Smooth muscle cell (in vitro differentiated cells): ENCODE measurements around the gene CCDC27. TPM values are rescaled to one million over a fixed set of nuclear protein-coding genes. Genes with fewer than 3 reads are reported as not detected.

Experiments used
- DNase-seq: peaks from one replicate; lab custom pipeline; 2025; ENCODE audit not compliant: unreplicated experiment; lab: John Stamatoyannopoulos, UW
- H2AFZ ChIP-seq: fragments of 200-600 bp; sonication (generic); 2 replicates; pipeline ENCODE4 v1.6.0; 2016; ENCODE audit warnings: antibody characterized with exemption, low read depth, mild to moderate bottlenecking
- H3F3A ChIP-seq: fragments of 200-600 bp; sonication (generic); 2 replicates; pipeline ENCODE4 v1.6.0; 2017; ENCODE audit warnings: antibody characterized with exemption, low read depth
- H3K27ac ChIP-seq: fragments of 200-600 bp; sonication (generic); 2 replicates; pipeline ENCODE4 v1.5.1; 2016; ENCODE audit warnings: low read depth, mild to moderate bottlenecking
- H3K27me3 ChIP-seq: fragments of 200-600 bp; sonication (generic); 2 replicates; pipeline ENCODE4 v1.6.1; 2016; ENCODE audit warnings: low read depth, mild to moderate bottlenecking
- H3K36me3 ChIP-seq: fragments of 200-600 bp; sonication (generic); 2 replicates; pipeline ENCODE4 v1.5.1; 2016; ENCODE audit warnings: low read depth
- H3K4me1 ChIP-seq: fragments of 200-600 bp; sonication (generic); 2 replicates; pipeline ENCODE4 v1.5.1; 2016; ENCODE audit warnings: low read depth
- H3K4me2 ChIP-seq: fragments of 200-600 bp; sonication (generic); 2 replicates; pipeline ENCODE4 v1.6.0; 2016; ENCODE audit warnings: mild to moderate bottlenecking
- H3K4me3 ChIP-seq: fragments of 200-600 bp; sonication (generic); 2 replicates; pipeline ENCODE4 v1.5.1; 2016; ENCODE audit warnings: mild to moderate bottlenecking
- H3K79me2 ChIP-seq: fragments of 200-600 bp; sonication (generic); 2 replicates; pipeline ENCODE4 v1.6.0; 2016; ENCODE audit warnings: low read depth, mild to moderate bottlenecking
- H3K9ac ChIP-seq: fragments of 200-600 bp; sonication (generic); 2 replicates; pipeline ENCODE4 v1.6.0; 2016; ENCODE audit warnings: low read depth
- H3K9me3 ChIP-seq: fragments of 200-600 bp; sonication (generic); replicated peaks from 2 replicates; pipeline ENCODE4 v1.5.1; 2016; ENCODE audit warnings: low read depth
- H4K20me1 ChIP-seq: fragments of 200-600 bp; sonication (generic); 2 replicates; pipeline ENCODE4 v1.6.0; 2016; ENCODE audit warnings: low read depth
- WGBS: methylation state at CpG from one replicate; pipeline ENCODE4 v1.1.7; 2016; ENCODE audit warnings: low lambda C conversion rate; 5-methylcytosine and 5-hydroxymethylcytosine counted together
- polyA plus RNA-seq: library from polyadenylated mRNA; unstranded; fragments of >200 nt; fragmentation: Nextera tagmentation; extraction: Ambion mirVana; gene quantifications from 2 replicates; pipeline ENCODE4 v1.2.1, GENCODE V29; 2016
- total RNA-seq: library from RNA; depleted of rRNA; stranded (reverse); fragments of >200 nt; gene quantifications from 2 replicates; pipeline ENCODE4 v1.2.3, GENCODE V29; 2014
- TF ChIP-seq, protein P1 (sequence below): fragments of 200-600 bp; sonication (generic); IDR thresholded peaks from 2 replicates; pipeline ENCODE4 v1.5.1; 2017; ENCODE audit warnings: borderline replicate concordance, mild to moderate bottlenecking, antibody characterized with exemption; ENCODE audit not compliant: insufficient read depth, poor library complexity, severe bottlenecking

CCDC27 gene
- total and polyA plus RNA-seq, 2 experiments from 2014 or later, result not detected

DNA sequence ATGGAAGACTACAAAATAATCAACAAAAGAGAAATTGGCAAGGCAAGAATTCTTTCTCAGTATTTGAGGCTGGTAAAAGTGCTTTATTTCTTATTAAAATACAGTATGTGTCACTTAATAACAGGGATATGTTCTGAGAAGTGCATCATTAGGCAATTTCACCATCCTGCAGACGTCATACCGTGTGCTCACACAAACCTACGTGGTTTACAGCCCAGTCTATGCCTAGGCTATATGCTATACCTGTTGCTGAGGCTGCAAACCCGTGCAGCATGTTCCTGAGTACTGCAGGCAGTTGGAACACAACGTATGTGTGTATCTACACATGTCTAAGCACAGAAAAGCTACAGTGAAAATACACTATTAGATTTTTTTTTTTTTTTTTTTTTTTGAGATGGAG lies 2.7 kb upstream of the CCDC27 start:
- H3K9me3 ChIP-seq, result no peaks in the 10 kb centered on the region
- 73% methylated on average over 5 of the region's 5 CpGs for WGBS

DNA sequence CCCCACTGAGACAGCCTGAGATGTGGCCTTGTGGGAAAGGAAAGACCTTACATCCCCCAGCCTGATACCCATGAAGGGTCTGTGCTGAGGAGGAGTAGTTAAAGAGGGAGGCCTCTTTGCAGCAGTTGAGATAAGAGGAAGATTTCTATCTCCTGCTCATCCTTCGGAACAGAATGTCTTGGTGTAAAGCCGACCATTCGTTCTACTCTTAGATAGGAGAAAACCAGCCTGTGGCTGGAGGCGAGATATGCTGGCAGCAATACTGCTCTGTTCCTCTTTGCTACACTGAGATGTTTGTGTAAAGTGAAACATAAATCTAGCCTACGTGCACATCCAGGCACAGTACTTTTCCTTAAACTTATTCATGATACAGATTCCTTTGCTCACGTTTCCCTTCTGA lies 1.5 kb upstream of the CCDC27 start:
- H3K79me2 ChIP-seq, result no peaks in the 10 kb centered on the region
- peaks cover 4% of the 10 kb centered on the region for H4K20me1 ChIP-seq
- TF ChIP-seq, protein P1, sequence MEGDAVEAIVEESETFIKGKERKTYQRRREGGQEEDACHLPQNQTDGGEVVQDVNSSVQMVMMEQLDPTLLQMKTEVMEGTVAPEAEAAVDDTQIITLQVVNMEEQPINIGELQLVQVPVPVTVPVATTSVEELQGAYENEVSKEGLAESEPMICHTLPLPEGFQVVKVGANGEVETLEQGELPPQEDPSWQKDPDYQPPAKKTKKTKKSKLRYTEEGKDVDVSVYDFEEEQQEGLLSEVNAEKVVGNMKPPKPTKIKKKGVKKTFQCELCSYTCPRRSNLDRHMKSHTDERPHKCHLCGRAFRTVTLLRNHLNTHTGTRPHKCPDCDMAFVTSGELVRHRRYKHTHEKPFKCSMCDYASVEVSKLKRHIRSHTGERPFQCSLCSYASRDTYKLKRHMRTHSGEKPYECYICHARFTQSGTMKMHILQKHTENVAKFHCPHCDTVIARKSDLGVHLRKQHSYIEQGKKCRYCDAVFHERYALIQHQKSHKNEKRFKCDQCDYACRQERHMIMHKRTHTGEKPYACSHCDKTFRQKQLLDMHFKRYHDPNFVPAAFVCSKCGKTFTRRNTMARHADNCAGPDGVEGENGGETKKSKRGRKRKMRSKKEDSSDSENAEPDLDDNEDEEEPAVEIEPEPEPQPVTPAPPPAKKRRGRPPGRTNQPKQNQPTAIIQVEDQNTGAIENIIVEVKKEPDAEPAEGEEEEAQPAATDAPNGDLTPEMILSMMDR, result no peak
- DNase-seq, result no peak
- no peaks in the 10 kb centered on the region for H3K9me3 ChIP-seq
- 44% methylated on average over 6 of the region's 6 CpGs for WGBS
- no peaks in the 10 kb centered on the region for H3K36me3 ChIP-seq
- peaks cover 11% of the 10 kb centered on the region for H3K4me1 ChIP-seq
- no peak overlapping the region for H3K9ac ChIP-seq
- H2AFZ ChIP-seq, result no peak overlapping the region
- H3K4me2 ChIP-seq, result no peak overlapping the region
- H3F3A ChIP-seq, result no peaks in the 10 kb centered on the region
- H3K27ac ChIP-seq, result no peak overlapping the region
- peaks cover 5% of the 10 kb centered on the region for H3K27me3 ChIP-seq
- no peak overlapping the region for H3K4me3 ChIP-seq

More for the DNA sequence above, 2.7 kb upstream of the CCDC27 start:
- no peak overlapping the region for H3K27ac ChIP-seq
- no peak overlapping the region for H3K9ac ChIP-seq
- peaks cover 5% of the 10 kb centered on the region for H3K27me3 ChIP-seq
- no peak overlapping the region for H3K4me2 ChIP-seq
- H2AFZ ChIP-seq, result no peak overlapping the region
- no peaks in the 10 kb centered on the region for H3F3A ChIP-seq
- H3K4me1 ChIP-seq, result peaks cover 14% of the 10 kb centered on the region
- no peak for DNase-seq
- TF ChIP-seq, protein P1, result no peak
- no peak overlapping the region for H3K4me3 ChIP-seq
- H3K36me3 ChIP-seq, result no peaks in the 10 kb centered on the region
- H3K79me2 ChIP-seq, result no peaks in the 10 kb centered on the region
- peaks cover 17% of the 10 kb centered on the region for H4K20me1 ChIP-seq

DNA sequence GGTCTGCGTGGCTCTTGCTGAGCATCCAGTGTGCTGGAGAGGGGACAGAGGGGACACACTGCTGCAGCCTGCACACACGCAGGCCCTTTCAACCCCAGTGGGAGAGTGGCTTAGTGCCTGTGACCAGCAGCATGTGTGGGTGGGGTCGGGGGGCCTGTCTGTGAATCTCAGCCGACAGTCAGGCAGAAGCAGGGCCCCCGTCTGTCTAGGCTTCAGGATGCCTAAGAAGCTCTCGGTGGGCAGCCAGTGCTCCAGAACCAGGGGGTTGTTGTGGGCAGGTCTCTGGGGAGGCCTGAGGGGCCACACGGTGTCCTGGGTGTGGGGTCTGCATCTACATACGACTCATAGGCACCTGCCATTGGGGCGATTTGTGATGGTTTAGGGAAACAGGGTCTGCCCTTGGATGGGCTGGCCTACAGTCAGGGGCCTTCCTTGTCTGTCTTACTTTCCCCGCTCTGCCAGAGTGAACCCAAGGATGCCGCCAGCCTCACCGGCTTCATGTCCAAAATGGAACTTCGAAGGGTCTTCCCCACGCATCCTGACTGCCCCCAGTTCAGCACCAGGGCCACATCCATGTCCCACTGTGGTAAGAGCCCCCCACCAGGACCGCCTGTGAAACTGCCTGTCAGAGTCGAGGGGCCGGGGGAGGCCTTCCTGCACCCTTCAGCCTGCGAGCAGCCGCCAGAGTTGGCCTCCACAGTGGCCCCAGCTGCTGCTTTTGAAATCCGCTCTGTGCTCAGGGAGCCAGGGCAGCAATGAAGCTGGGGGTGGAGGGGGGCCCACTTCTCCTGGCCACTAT lies 1.6 kb downstream of the CCDC27 start:
- no peaks in the 10 kb centered on the region for H3K9me3 ChIP-seq
- WGBS, result 90% methylated on average over 19 of the region's 20 CpGs
- H3F3A ChIP-seq, result no peaks in the 10 kb centered on the region
- no peaks in the 10 kb centered on the region for H4K20me1 ChIP-seq
- DNase-seq, result no peak
- H3K9ac ChIP-seq, result no peak overlapping the region
- TF ChIP-seq, protein P1, result no peak
- no peak overlapping the region for H3K4me3 ChIP-seq
- H3K27ac ChIP-seq, result no peak overlapping the region
- no peaks in the 10 kb centered on the region for H3K4me1 ChIP-seq
- H3K4me2 ChIP-seq, result no peak overlapping the region
- no peaks in the 10 kb centered on the region for H3K36me3 ChIP-seq
- H3K79me2 ChIP-seq, result no peaks in the 10 kb centered on the region
- H2AFZ ChIP-seq, result no peak overlapping the region
- H3K27me3 ChIP-seq, result peaks cover 5% of the 10 kb centered on the region

DNA sequence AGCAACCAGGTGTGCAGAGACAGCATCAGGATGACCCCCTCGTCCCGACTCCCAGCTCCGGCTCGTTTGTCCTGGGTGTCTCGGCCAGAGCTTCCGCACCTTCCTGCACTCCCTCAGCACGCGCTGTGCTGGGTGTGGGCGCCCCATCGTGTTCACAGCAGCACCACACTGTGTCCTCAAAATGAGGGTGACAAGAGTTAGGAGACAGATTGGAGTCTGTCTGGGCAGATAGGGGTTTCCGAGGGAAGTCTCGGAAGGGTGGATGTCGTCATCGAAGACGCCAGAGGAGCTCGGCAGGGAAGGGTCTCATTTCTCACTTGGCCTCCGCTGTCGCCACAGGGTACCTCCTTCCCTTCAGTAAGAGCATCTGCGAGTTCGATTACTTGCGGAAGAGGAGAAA lies 4.1 kb downstream of the CCDC27 start:
- H2AFZ ChIP-seq, result no peak overlapping the region
- no peaks in the 10 kb centered on the region for H4K20me1 ChIP-seq
- H3K27ac ChIP-seq, result no peak overlapping the region
- WGBS, result 84% methylated on average over 21 of the region's 21 CpGs
- no peak overlapping the region for H3K4me3 ChIP-seq
- H3K27me3 ChIP-seq, result no peaks in the 10 kb centered on the region
- TF ChIP-seq, protein P1, result no peak
- no peaks in the 10 kb centered on the region for H3K36me3 ChIP-seq
- H3K9me3 ChIP-seq, result no peaks in the 10 kb centered on the region
- no peak overlapping the region for H3K9ac ChIP-seq
- no peaks in the 10 kb centered on the region for H3K4me1 ChIP-seq
- no peak for DNase-seq
- no peak overlapping the region for H3K4me2 ChIP-seq
- no peaks in the 10 kb centered on the region for H3K79me2 ChIP-seq
- H3F3A ChIP-seq, result no peaks in the 10 kb centered on the region
